ENCODE data around the gene RAB3C.

DNA sequence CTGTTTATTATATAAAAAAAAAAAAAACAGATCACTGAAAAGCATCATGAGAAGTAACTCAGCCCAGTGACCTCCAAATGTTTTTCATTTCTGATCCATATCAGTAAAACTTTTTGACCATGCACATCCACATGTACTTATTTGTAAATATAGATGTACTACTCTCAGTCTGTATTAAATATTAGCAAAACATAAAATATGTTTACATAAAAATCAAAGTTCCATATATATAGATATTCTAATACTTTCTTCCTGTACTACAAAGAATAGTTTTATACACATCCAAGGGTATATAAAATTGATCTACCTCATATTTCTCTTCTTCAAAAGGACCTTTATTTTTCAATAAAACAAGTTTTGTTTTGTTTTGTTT is 309.1 kb downstream of the RAB3C start:
- TF ChIP-seq, protein P1, sequence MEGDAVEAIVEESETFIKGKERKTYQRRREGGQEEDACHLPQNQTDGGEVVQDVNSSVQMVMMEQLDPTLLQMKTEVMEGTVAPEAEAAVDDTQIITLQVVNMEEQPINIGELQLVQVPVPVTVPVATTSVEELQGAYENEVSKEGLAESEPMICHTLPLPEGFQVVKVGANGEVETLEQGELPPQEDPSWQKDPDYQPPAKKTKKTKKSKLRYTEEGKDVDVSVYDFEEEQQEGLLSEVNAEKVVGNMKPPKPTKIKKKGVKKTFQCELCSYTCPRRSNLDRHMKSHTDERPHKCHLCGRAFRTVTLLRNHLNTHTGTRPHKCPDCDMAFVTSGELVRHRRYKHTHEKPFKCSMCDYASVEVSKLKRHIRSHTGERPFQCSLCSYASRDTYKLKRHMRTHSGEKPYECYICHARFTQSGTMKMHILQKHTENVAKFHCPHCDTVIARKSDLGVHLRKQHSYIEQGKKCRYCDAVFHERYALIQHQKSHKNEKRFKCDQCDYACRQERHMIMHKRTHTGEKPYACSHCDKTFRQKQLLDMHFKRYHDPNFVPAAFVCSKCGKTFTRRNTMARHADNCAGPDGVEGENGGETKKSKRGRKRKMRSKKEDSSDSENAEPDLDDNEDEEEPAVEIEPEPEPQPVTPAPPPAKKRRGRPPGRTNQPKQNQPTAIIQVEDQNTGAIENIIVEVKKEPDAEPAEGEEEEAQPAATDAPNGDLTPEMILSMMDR (optimal IDR thresholded peaks at IDR 0.05 in 1 of 3, IDR thresholded peaks at IDR 0.05 in 1 of 3, conservative IDR thresholded peaks at IDR 0.05 in 1 of 3; ENCODE audit: extremely low read depth in 1 of 3, insufficient read depth in 2 of 3, low read length in 3 of 3) = no peak
- TF ChIP-seq EZH2 (IDR thresholded peaks at IDR 0.05; ENCODE audit: low read length) = no peak
